Smooth muscle cell of the brain vasculature (primary cell): ENCODE measurements around the gene NHLRC3.
A peak's percentile ranks its signal among the peaks of the same experiment; 100 is the strongest.
"Not testable (repeated sequence)": the region's sequence is repeated elsewhere in the genome, so short reads cannot be mapped to it uniquely, and the experiment has no call there.

Experiments
- DNase-seq: peaks from one replicate; pipeline ENCODE4 v3.0.0-alpha.2; 2012; ENCODE audit warnings: low read depth, low spot score

NHLRC3 gene

GRCh38 chr13:39037880-39038568, at the start of gene NHLRC3, which contains the start of gene PROSER1:
TSS of gene NHLRC3 (plus strand) at chr13:39038456. CDS start at chr13:39038640, 184 bp downstream.
TSS of gene PROSER1 (minus strand) at chr13:39038089. CDS start at chr13:39037242, 847 bp downstream.
- DNase-seq = peak; percentile 74

DNA sequence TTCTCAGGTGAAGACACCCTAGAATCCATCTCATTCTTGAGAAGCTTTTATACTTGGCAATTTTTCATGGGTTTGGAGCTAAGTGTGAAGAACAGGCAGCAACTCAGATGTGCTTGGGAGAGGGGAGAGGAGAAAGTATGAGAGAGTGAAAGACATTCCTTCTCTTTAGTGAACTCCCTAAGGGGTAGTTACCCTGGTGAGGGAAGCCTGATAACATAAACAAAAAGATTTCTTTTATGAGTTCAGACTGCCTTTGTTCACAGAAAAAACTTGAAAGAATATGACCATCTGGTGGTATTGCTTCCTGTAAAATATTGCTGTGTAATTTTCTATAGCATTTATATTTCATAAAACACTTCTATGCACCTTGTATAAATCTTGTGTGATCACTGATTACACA, 47.6 kb upstream of the NHLRC3 start, which contains the start of gene STOML3:
Gene STOML3, minus strand, starts transcription at position 139 of the 400 bp plus-strand sequence. Its CDS starts 110 bp downstream, at position 29.
- DNase-seq = no peak

GRCh38 chr13:38993381-38993780, 44.9 kb upstream of the NHLRC3 start:
- no peak for DNase-seq

DNA sequence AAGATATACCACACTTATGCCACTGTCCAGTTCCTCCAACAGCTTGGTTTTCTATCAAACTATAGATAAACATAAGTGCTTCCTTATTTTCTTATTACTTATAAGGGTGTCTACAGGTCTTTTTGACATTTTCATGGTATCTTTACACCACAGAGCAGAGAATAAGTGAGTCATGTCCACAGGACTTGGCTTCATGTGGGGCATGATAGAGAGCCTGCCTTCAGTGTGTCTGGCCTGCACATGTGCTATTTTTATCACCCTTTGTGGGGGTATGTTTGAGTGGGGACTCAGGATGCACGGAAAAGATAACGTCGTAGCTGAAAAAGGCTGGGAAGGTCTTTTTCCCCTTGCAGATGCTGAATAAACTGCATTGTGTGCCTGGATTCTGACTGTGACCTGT, 39.5 kb upstream of the NHLRC3 start:
- no peak for DNase-seq

- not testable (repeated sequence) for DNase-seq
Observed at GRCh38 chr13:39006371-39007111, 31.7 kb upstream of the NHLRC3 start.

GRCh38 chr13:39012608-39013007, 25.6 kb upstream of the NHLRC3 start:
- DNase-seq = no peak

- DNase-seq = no peak
Observed at GRCh38 chr13:39013462-39013861, 24.8 kb upstream of the NHLRC3 start.

GRCh38 chr13:39016087-39016486, 22.2 kb upstream of the NHLRC3 start:
- no peak for DNase-seq

GRCh38 chr13:39016787-39017186, 21.5 kb upstream of the NHLRC3 start:
- DNase-seq = no peak

- DNase-seq = no peak
Observed at GRCh38 chr13:39020853-39021462, 17.3 kb upstream of the NHLRC3 start.

GRCh38 chr13:39023316-39023715, 14.9 kb upstream of the NHLRC3 start:
- DNase-seq = no peak

- no peak for DNase-seq
Observed at GRCh38 chr13:39023761-39024160, 14.5 kb upstream of the NHLRC3 start.

- DNase-seq = no peak
Observed at GRCh38 chr13:39025433-39025839, 12.8 kb upstream of the NHLRC3 start.

DNA sequence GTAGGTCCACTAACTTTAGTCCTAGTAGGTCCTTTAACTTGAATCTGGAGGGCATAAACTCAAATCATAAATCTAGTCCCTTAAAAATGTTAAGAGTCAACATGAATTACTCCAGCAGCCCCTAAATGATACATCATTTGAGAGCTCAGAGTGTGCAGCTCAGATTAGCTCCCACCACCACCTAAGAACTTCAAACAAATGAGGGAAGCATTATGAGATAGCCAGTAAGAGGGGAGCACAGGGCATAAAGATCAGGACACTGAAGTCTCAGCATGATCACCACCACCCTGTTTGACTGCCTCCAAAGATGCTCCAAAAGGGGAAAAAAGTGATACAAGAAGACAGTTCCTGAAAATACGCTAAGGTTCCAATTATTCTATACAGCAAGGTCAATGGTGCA, 6.1 kb upstream of the NHLRC3 start:
- no peak for DNase-seq

DNA sequence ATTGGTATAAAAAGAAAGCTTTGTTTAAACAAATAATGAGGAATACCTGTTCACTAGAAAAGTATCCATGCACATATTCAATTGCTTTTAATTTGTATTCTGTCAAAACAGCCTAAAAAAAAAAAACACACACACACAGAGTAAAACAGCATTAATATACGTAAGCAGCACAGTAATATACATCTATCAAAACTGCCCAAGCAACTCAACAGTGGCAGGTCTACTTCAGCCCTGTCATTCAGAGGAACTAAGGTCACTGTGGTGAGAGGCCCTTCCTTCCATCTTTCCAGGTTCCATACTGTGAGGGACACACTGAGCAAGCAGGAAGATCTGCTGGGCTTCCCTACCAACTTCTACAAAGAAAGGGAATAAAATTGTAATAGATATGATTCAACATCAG, 4.2 kb upstream of the NHLRC3 start:
- DNase-seq = no peak

DNA sequence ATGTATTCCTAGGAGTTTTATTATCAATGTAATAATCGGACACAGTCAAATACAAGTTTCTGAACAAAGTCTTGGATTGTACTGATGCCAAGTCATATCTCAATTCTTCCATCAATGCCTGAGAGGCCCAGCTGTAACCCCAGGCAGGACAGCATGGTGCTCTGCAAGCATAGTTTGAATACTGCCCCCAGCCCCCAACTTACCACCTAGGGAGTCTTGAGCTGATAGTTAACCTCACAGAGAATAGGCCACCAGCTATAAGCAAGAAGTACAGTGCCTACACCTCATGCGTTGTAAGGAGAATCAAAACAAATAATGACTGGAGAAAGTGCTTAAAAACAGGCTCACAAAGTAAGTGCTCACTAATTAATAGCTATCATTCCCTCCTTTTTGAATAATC, 3.1 kb upstream of the NHLRC3 start:
- DNase-seq = no peak

DNA sequence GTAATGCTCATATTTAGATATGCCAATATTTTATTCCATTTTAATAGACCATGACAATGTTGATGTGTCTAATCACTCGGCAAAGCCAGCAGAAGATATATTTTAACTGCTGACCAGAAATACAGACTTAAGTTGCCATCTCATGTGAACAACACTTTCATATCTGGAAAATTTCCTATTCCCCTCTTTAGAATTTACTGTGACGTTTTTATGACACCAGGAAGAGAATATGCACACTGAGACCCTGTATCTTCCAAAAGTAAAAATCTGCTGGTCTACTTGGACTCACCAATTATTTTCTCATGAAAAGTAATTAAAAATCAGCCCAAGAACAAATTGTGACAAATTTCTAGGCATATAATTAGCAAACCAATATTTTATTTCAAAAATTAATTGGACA, 2.5 kb upstream of the NHLRC3 start:
- DNase-seq = no peak

GRCh38 chr13:39036212-39036611, 2.0 kb upstream of the NHLRC3 start:
- no peak for DNase-seq

DNA sequence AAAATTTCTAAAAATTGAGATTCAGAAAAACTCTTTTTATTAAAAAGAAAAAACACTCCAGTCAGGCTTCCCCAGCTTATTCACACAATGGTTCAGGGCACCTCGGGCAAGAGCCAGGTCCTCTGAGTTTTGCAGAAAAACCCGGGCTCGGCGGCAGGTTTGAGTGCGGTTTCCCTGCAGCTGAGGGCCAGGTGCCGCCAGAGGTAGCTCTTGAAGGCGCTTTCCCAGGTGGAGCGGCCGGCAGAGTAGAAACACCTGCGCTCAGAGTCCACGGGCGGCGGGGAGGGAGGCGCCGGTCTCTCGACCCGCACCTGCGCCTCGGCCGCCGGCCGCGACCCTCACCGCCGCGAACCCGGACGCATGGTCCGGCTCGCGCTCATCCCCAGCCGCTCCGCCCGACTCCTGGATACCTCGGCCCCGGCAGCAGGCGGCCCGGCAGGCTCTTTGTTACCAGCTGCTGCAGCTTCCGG, 811 bp upstream of the NHLRC3 start:
- DNase-seq = no peak

- no peak for DNase-seq
Observed at GRCh38 chr13:39038569-39039030, 344 bp downstream of the NHLRC3 start.

GRCh38 chr13:39039041-39039440, 785 bp downstream of the NHLRC3 start:
- no peak for DNase-seq

- no peak for DNase-seq
Observed at GRCh38 chr13:39040206-39040605, 1.9 kb downstream of the NHLRC3 start.
